ENCODE measurements around the gene R3HDM4. TPM values are rescaled to one million over a fixed set of nuclear protein-coding genes. Genes with fewer than 3 reads are reported as not detected.

The R3HDM4 gene
- total RNA-seq, 4 donors from 2014 or later, result 5.3 to 38.2 (median 21.2) TPM

DNA sequence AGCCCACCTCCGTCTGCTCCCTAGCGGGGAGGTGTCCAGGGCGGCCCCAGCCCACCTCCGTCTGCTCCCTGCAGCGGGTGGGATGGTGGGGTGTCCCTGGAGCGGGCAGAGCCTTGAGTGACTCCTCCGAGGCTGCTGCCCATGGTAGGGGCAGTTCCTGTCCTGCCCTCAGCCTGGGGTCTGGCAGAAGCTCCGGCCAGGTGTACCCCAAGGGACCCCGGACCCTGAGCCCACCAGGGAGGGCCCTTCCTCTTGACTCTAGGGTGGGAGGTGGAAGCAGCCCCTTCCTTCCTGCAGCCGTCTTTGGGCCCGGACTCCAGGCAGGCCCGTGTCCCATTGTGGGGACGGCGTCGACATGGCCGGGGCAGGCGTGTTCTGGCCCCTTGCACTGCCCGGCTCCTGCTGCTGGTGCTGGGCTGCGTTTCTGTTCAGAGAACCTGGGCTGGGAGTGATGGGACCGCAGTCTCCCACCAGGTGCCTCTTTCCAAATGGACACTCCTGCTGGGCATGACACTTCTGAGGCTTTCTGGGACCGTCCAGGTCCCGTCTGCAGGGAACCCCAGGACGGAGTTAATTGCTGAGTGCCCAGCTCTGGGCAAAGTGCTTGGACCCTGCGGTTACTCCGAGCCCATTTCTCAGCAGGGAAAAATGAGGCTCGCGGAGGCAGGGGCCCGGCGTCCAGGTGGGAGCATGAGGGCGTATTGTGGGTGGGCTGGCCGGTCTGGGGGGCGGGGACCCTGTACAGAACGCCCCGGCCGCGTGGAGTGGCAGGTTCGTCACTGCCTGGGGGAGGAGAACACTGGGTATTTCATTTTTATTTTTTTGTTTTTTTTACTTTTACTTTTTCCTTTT lies 32.6 kb upstream of the R3HDM4 start:
- H3K27ac ChIP-seq, result no peak overlapping the region
- peaks cover 0 to 13% of the 10 kb centered on the region in 2 donors for H3K4me1 ChIP-seq
- H3K9me3 ChIP-seq, result no peaks in the 10 kb centered on the region
- H3K36me3 ChIP-seq, result no peaks in the 10 kb centered on the region
- no peak overlapping the region for H3K4me3 ChIP-seq
- intact Hi-C loops (cut with DNase I; ENCODE audit: low total_unique reads), result no loop called here
- TF ChIP-seq CTCF (IDR thresholded peaks at IDR 0.05), result no peak
- TF ChIP-seq POLR2A (IDR thresholded peaks at IDR 0.05), result no peak
- no peak for DNase-seq
- H3K27me3 ChIP-seq, result no peaks in the 10 kb centered on the region

GRCh38 chr19:944663-945241 lies 31.7 kb upstream of the R3HDM4 start:
- Histone ChIP-seq H3K9me3 (no peaks in the 10 kb centered on the region), H3K27me3 (no peaks in the 10 kb centered on the region), H3K4me3 (no peak overlapping the region), H3K4me1 (peaks cover 0 to 17% of the 10 kb centered on the region in 2 donors), H3K36me3 (no peaks in the 10 kb centered on the region), H3K27ac (no peak overlapping the region)
- no peak for DNase-seq
- no peak for TF ChIP-seq POLR2A (IDR thresholded peaks at IDR 0.05)
- no peak for TF ChIP-seq CTCF (IDR thresholded peaks at IDR 0.05)
- intact Hi-C loops (cut with DNase I; ENCODE audit: low total_unique reads), result no loop called here

GRCh38 chr19:944171-944567 lies 31.1 kb upstream of the R3HDM4 start:
- no peaks in the 10 kb centered on the region for H3K27me3 ChIP-seq
- intact Hi-C loops (cut with DNase I; ENCODE audit: low total_unique reads), result no loop called here
- no peaks in the 10 kb centered on the region for H3K36me3 ChIP-seq
- H3K9me3 ChIP-seq, result no peaks in the 10 kb centered on the region
- H3K4me3 ChIP-seq, result no peak overlapping the region
- peaks cover 0 to 17% of the 10 kb centered on the region in 2 donors for H3K4me1 ChIP-seq
- peak; percentile 82 to 85 for DNase-seq
- TF ChIP-seq POLR2A (IDR thresholded peaks at IDR 0.05), result no peak
- peak in 1 of 4 experiments; percentile 5 for TF ChIP-seq CTCF (IDR thresholded peaks at IDR 0.05)
- no peak overlapping the region for H3K27ac ChIP-seq

GRCh38 chr19:943551-944170 lies 30.6 kb upstream of the R3HDM4 start:
- Histone ChIP-seq H3K27me3 (no peaks in the 10 kb centered on the region), H3K4me3 (no peak overlapping the region), H3K27ac (no peak overlapping the region), H3K36me3 (no peaks in the 10 kb centered on the region), H3K4me1 (peaks cover 0 to 17% of the 10 kb centered on the region in 2 donors), H3K9me3 (no peaks in the 10 kb centered on the region)
- intact Hi-C loops (cut with DNase I; ENCODE audit: low total_unique reads), result no loop called here
- no peak for TF ChIP-seq POLR2A (IDR thresholded peaks at IDR 0.05)
- no peak for TF ChIP-seq CTCF (IDR thresholded peaks at IDR 0.05)
- DNase-seq, result no peak
